BE2C (cell line): Measurements from ENCODE around the gene MEIOB.

ENCODE experiments used
- DNase-seq: peaks from one replicate; pipeline ENCODE4 v3.0.0-alpha.2; 2020
- H3K27me3 ChIP-seq: fragments of 250-450 bp; sonication (Bioruptor Pico); 2 replicates; pipeline ENCODE4 v1.5.1; 2020; ENCODE audit warnings: mild to moderate bottlenecking
- H3K36me3 ChIP-seq: fragments of 250-450 bp; sonication (Bioruptor Pico); 2 replicates; pipeline ENCODE4 v1.5.1; 2020; ENCODE audit warnings: mild to moderate bottlenecking
- H3K4me1 ChIP-seq: fragments of 250-450 bp; sonication (Bioruptor Pico); 2 replicates; pipeline ENCODE4 v1.5.1; 2020
- H3K4me3 ChIP-seq: 2 replicates; pipeline ENCODE4 v1.5.1; 2011; ENCODE audit warnings: low read depth, low read length
- H3K9me3 ChIP-seq: fragments of 250-450 bp; sonication (Bioruptor Pico); 2 replicates; pipeline ENCODE4 v1.5.1; 2020
- CTCF ChIP-seq: IDR thresholded peaks from 2 replicates; pipeline ENCODE4 v1.5.1; 2012; ENCODE audit warnings: mild to moderate bottlenecking, low read depth, low read length

The MEIOB gene

GRCh38 chr16:1786242-1787055 is 85.5 kb downstream of the MEIOB start:
- Histone ChIP-seq H3K4me1 (no peaks in the 10 kb centered on the region), H3K36me3 (peaks cover 44% of the 10 kb centered on the region)
- no peak for TF ChIP-seq CTCF

GRCh38 chr16:1785846-1786170 is 86.2 kb downstream of the MEIOB start:
- no peak for TF ChIP-seq CTCF
- Histone ChIP-seq H3K4me1 (no peaks in the 10 kb centered on the region), H3K4me3 (no peak overlapping the region), H3K36me3 (peaks cover 41% of the 10 kb centered on the region), H3K9me3 (no peaks in the 10 kb centered on the region), H3K27me3 (no peaks in the 10 kb centered on the region)
- no peak for DNase-seq

More at GRCh38 chr16:1786242-1787055, 85.5 kb downstream of the MEIOB start:
- Histone ChIP-seq H3K27me3 (no peaks in the 10 kb centered on the region), H3K4me3 (no peak overlapping the region), H3K9me3 (no peaks in the 10 kb centered on the region)
- DNase-seq: no peak

DNA sequence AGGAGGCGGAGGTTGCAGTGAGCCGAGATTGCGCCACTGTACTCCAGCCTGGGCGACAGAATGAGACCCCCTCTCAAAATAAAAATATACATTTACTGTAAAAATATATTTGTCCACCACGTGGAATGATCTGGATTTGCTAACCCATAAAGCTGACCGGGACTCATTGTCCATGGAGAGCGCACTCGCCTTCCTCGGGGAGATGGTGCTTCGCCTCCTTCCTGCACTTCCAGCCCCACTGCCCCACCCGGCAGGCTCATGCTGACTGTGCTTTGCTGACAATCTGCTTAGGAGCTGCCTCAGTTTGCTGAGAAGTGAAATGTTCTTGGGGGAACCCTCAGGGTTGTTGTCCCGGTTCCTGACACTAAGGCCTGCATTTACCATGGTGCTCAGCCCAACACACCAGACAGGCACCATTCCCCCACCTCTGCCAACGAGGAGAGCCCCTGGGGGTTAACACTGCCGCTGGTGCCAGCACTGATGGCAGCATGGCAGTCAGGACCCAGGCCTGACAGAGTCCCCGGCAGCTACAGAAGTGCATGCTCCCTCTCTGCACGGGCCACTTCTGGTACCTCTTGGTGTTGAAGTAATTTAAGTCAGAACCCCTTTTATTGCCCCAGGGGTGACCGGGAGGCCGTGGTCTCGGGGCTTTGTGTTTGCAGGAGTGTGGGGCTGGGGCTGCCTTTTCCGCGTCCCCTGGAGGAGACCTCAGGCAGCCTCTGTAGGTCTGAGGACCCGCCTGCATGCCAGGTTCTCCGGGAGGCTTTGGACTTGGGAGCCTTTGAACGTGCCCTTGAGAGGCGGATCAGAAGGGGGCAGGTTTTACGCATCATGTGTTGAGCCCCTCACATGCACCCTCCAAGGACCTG is 86.8 kb downstream of the MEIOB start:
- Histone ChIP-seq H3K27me3 (no peaks in the 10 kb centered on the region), H3K9me3 (no peaks in the 10 kb centered on the region), H3K4me3 (no peak overlapping the region), H3K4me1 (no peaks in the 10 kb centered on the region), H3K36me3 (peaks cover 41% of the 10 kb centered on the region)
- TF ChIP-seq CTCF: no peak
- DNase-seq: no peak
